Testis (tissue), 2 donors: Measurements from ENCODE around the gene TERB2.

Experiments
- CTCF ChIP-seq, 3 experiments: fragments of 450-650 bp in 2 of 3; fragments of 200-600 bp in 1 of 3; sonication (generic) in 1 of 3; IDR thresholded peaks; one replicate each; pipeline ENCODE4 v1.5.1; 2016 to 2019; ENCODE audit warnings: antibody characterized with exemption in 3 of 3, mild to moderate bottlenecking in 2 of 3, moderate library complexity in 1 of 3
- POLR2A ChIP-seq: fragments of 450-650 bp; IDR thresholded peaks from one replicate; pipeline ENCODE4 v1.6.1; 2017; ENCODE audit warnings: antibody characterized with exemption, mild to moderate bottlenecking, moderate library complexity

- TF ChIP-seq POLR2A (no peak), CTCF (IDR thresholded peaks at IDR 0.05) (no peak)
Observed at GRCh38 chr15:44971036-44971435, 14.5 kb downstream of the TERB2 start.
